Mesendoderm (in vitro differentiated cells): ENCODE results near the gene RTL10.

Experiments
- DNase-seq: peaks from one replicate; pipeline ENCODE4 v3.0.0; 2013
- H2AK5ac ChIP-seq: 2 replicates; pipeline ENCODE4 v1.6.1; 2013; ENCODE audit warnings: low read length, inconsistent platforms
- H2BK120ac ChIP-seq: 2 replicates; pipeline ENCODE4 v1.6.1; 2013; ENCODE audit warnings: low read depth, mild to moderate bottlenecking, low read length, moderate library complexity, mixed read lengths
- H2BK15ac ChIP-seq: replicated peaks from 2 replicates; pipeline ENCODE4 v1.6.1; 2013; ENCODE audit warnings: low read depth, mild to moderate bottlenecking, moderate library complexity
- H2BK5ac ChIP-seq: 2 replicates; pipeline ENCODE4 v1.6.1; 2013; ENCODE audit warnings: low read length, inconsistent platforms
- H3K18ac ChIP-seq: 2 replicates; pipeline ENCODE4 v1.6.1; 2013; ENCODE audit warnings: mild to moderate bottlenecking, low read length, mixed read lengths
- H3K23ac ChIP-seq: one replicate; pipeline ENCODE4 v1.6.1; 2013; ENCODE audit warnings: low read length
- H3K27ac ChIP-seq: 2 replicates; pipeline ENCODE4 v1.5.1; 2013; ENCODE audit warnings: low read depth, mild to moderate bottlenecking, inconsistent platforms, low read length, moderate library complexity
- H3K27me3 ChIP-seq: 2 replicates; pipeline ENCODE4 v1.6.1; 2013; ENCODE audit warnings: low read length, control low read depth, mild to moderate bottlenecking, inconsistent platforms; ENCODE audit not compliant: insufficient read depth, poor library complexity
- H3K36me3 ChIP-seq: 2 replicates; pipeline ENCODE4 v1.6.1; 2013; ENCODE audit warnings: low read length, inconsistent platforms; ENCODE audit not compliant: control insufficient read depth, insufficient read depth
- H3K4ac ChIP-seq: one replicate; pipeline ENCODE4 v1.6.1; 2013; ENCODE audit warnings: low read depth, mild to moderate bottlenecking, low read length, moderate library complexity
- H3K4me1 ChIP-seq: 2 replicates; pipeline ENCODE4 v1.6.1; 2013; ENCODE audit warnings: low read depth, low read length, inconsistent platforms; ENCODE audit not compliant: control insufficient read depth
- H3K4me2 ChIP-seq: 2 replicates; pipeline ENCODE4 v1.6.1; 2013; ENCODE audit warnings: low read length
- H3K4me3 ChIP-seq: 2 replicates; pipeline ENCODE4 v1.5.1; 2013; ENCODE audit warnings: mild to moderate bottlenecking, low read length
- H3K56ac ChIP-seq: one replicate; pipeline ENCODE4 v1.6.1; 2013; ENCODE audit warnings: low read length
- H3K79me1 ChIP-seq: 2 replicates; pipeline ENCODE4 v1.6.1; 2013; ENCODE audit warnings: low read length, inconsistent platforms
- H3K79me2 ChIP-seq: 2 replicates; pipeline ENCODE4 v1.6.1; 2013; ENCODE audit warnings: mild to moderate bottlenecking, low read length; ENCODE audit not compliant: control insufficient read depth, insufficient read depth
- H3K9ac ChIP-seq: 2 replicates; pipeline ENCODE4 v1.6.1; 2013; ENCODE audit warnings: low read length, inconsistent platforms
- H4K5ac ChIP-seq: one replicate; pipeline ENCODE4 v1.6.1; 2013; ENCODE audit warnings: low read length
- H4K8ac ChIP-seq: one replicate; pipeline ENCODE4 v1.6.1; 2013; ENCODE audit warnings: low read depth, mild to moderate bottlenecking, control low read depth, low read length, moderate library complexity
- WGBS: extraction: QIAGEN DNeasy Blood & Tissue Kit; methylation state at CpG from one replicate; pipeline ENCODE4 v1.1.7; 2013; ENCODE audit warnings: low lambda C conversion rate, missing lambda C conversion rate; ENCODE audit not compliant: insufficient coverage; ENCODE audit errors: extremely low coverage; 5-methylcytosine and 5-hydroxymethylcytosine counted together

Gene RTL10

GRCh38 chr22:19875061-19875530 lies 20.4 kb upstream of the RTL10 start:
- Histone ChIP-seq H3K79me1 (peaks cover 3% of the 10 kb centered on the region), H3K56ac (no peak overlapping the region), H3K27me3 (no peaks in the 10 kb centered on the region)

GRCh38 chr22:19874307-19875060 lies 19.8 kb upstream of the RTL10 start:
- no peak for DNase-seq
- peaks cover 1% of the 10 kb centered on the region for H3K79me1 ChIP-seq
- H3K27ac ChIP-seq = no peak overlapping the region
- no peak overlapping the region for H3K9ac ChIP-seq
- H2AK5ac ChIP-seq = no peak overlapping the region
- no peak overlapping the region for H4K8ac ChIP-seq
- no peaks in the 10 kb centered on the region for H3K4me1 ChIP-seq
- no peak overlapping the region for H3K23ac ChIP-seq
- no peak overlapping the region for H4K5ac ChIP-seq
- H3K36me3 ChIP-seq = no peaks in the 10 kb centered on the region
- H3K56ac ChIP-seq = no peak overlapping the region
- no peak overlapping the region for H3K18ac ChIP-seq
- no peak overlapping the region for H2BK15ac ChIP-seq
- no peaks in the 10 kb centered on the region for H3K27me3 ChIP-seq
- no peak overlapping the region for H2BK5ac ChIP-seq
- H3K79me2 ChIP-seq = no peaks in the 10 kb centered on the region
- no peak overlapping the region for H2BK120ac ChIP-seq
- no peak overlapping the region for H3K4ac ChIP-seq
- no peak overlapping the region for H3K4me2 ChIP-seq
- WGBS = no CpG with 5 or more reads among the region's 27 CpGs
- H3K4me3 ChIP-seq = no peak overlapping the region

More at GRCh38 chr22:19875061-19875530, 20.4 kb upstream of the RTL10 start:
- Histone ChIP-seq H4K8ac (no peak overlapping the region), H2BK120ac (no peak overlapping the region), H3K4me2 (no peak overlapping the region), H3K4ac (no peak overlapping the region), H3K4me1 (peaks cover 1% of the 10 kb centered on the region), H3K36me3 (no peaks in the 10 kb centered on the region), H4K5ac (no peak overlapping the region), H2BK15ac (no peak overlapping the region), H2AK5ac (no peak overlapping the region), H3K27ac (no peak overlapping the region), H3K79me2 (peaks cover 5% of the 10 kb centered on the region), H3K23ac (no peak overlapping the region), H3K18ac (no peak overlapping the region), H2BK5ac (no peak overlapping the region), H3K9ac (no peak overlapping the region), H3K4me3 (no peak overlapping the region)
- DNase-seq = no peak
- WGBS = no CpG with 5 or more reads among the region's 12 CpGs

- Histone ChIP-seq H3K56ac (no peak overlapping the region), H3K4me3 (no peak overlapping the region), H3K9ac (no peak overlapping the region), H3K4ac (no peak overlapping the region), H3K27me3 (no peaks in the 10 kb centered on the region), H3K27ac (no peak overlapping the region), H3K4me1 (no peaks in the 10 kb centered on the region), H3K23ac (no peak overlapping the region), H3K79me1 (peaks cover 1% of the 10 kb centered on the region), H3K18ac (no peak overlapping the region), H2BK15ac (no peak overlapping the region), H3K4me2 (no peak overlapping the region), H3K79me2 (no peaks in the 10 kb centered on the region), H3K36me3 (no peaks in the 10 kb centered on the region), H4K5ac (no peak overlapping the region), H2BK5ac (no peak overlapping the region), H2AK5ac (no peak overlapping the region), H2BK120ac (no peak overlapping the region), H4K8ac (no peak overlapping the region)
- WGBS = no CpG with 5 or more reads among the region's 7 CpGs
- no peak for DNase-seq
These were observed 19.3 kb upstream of the RTL10 start for GRCh38 chr22:19873960-19874306.

GRCh38 chr22:19873138-19873959 lies 18.7 kb upstream of the RTL10 start:
- Histone ChIP-seq H3K4me2 (no peak overlapping the region), H2AK5ac (no peak overlapping the region), H3K56ac (no peak overlapping the region), H2BK15ac (no peak overlapping the region), H3K18ac (no peak overlapping the region), H3K4me1 (no peaks in the 10 kb centered on the region), H3K79me1 (peaks cover 1% of the 10 kb centered on the region), H4K8ac (no peak overlapping the region), H3K9ac (no peak overlapping the region), H2BK5ac (no peak overlapping the region), H3K36me3 (no peaks in the 10 kb centered on the region), H3K27ac (no peak overlapping the region), H3K23ac (no peak overlapping the region), H3K4ac (no peak overlapping the region), H3K27me3 (no peaks in the 10 kb centered on the region), H3K79me2 (no peaks in the 10 kb centered on the region), H2BK120ac (no peak overlapping the region), H3K4me3 (no peak overlapping the region), H4K5ac (no peak overlapping the region)
- DNase-seq = no peak
- no CpG with 5 or more reads among the region's 27 CpGs for WGBS

GRCh38 chr22:19872779-19873137 lies 18.1 kb upstream of the RTL10 start:
- Histone ChIP-seq H3K79me1 (no peaks in the 10 kb centered on the region), H2BK120ac (no peak overlapping the region), H3K4me2 (no peak overlapping the region), H3K79me2 (no peaks in the 10 kb centered on the region), H3K27ac (no peak overlapping the region), H3K36me3 (no peaks in the 10 kb centered on the region), H3K18ac (no peak overlapping the region), H3K4ac (no peak overlapping the region), H3K4me1 (no peaks in the 10 kb centered on the region), H2BK5ac (no peak overlapping the region), H2AK5ac (no peak overlapping the region), H2BK15ac (no peak overlapping the region), H4K5ac (no peak overlapping the region), H3K9ac (no peak overlapping the region), H3K23ac (no peak overlapping the region), H3K4me3 (no peak overlapping the region), H3K56ac (no peak overlapping the region), H3K27me3 (no peaks in the 10 kb centered on the region), H4K8ac (no peak overlapping the region)
- no peak for DNase-seq
- WGBS = no CpG with 5 or more reads among the region's 7 CpGs
